A673 (cell line): Measurements from ENCODE around the gene SLC22A13. TPM values are rescaled to one million over a fixed set of nuclear protein-coding genes. Genes with fewer than 3 reads are reported as not detected.

Source experiments
- BruUV-seq: library from RNA; stranded (reverse); fragments of 400-500 nt; replicated peaks from 2 replicates; lab custom pipeline; 2021; lab: Mats Ljungman, UMichigan
- CTCF ChIA-PET: fragments of 300-600 bp; sonication (Branson Sonifier 250); formaldehyde crosslinking; loops from one replicate; lab custom pipeline; 2022; ENCODE audit warnings: antibody characterized with exemption; lab: Charles Lee
- POLR2A ChIA-PET: fragments of 300-600 bp; sonication (Branson Sonifier 250); formaldehyde crosslinking; loops from one replicate; lab custom pipeline; 2022; ENCODE audit warnings: antibody characterized with exemption; ENCODE audit not compliant: low non-redundant PET; lab: Charles Lee
- DNase-seq: peaks from one replicate; pipeline ENCODE4 v3.0.0-alpha.2; 2015; ENCODE audit warnings: low spot score
- H3K27ac ChIP-seq: fragments of 200-600 bp; sonication (generic); 2 replicates; pipeline ENCODE4 v1.5.1; 2016; ENCODE audit warnings: mixed run types, low read depth, mild to moderate bottlenecking, mixed read lengths, antibody characterized with exemption, low read length; ENCODE audit not compliant: poor library complexity, severe bottlenecking
- H3K27me3 ChIP-seq: fragments of 200-600 bp; sonication (generic); replicated peaks from 2 replicates; pipeline ENCODE4 v1.6.1; 2017; ENCODE audit warnings: mixed run types, low read depth, mild to moderate bottlenecking, mixed read lengths, antibody characterized with exemption, low read length; ENCODE audit not compliant: insufficient read depth, poor library complexity
- H3K36me3 ChIP-seq: fragments of 200-600 bp; sonication (generic); 2 replicates; pipeline ENCODE4 v1.6.1; 2016; ENCODE audit warnings: mixed run types, mild to moderate bottlenecking, mixed read lengths, antibody characterized with exemption, low read length; ENCODE audit not compliant: insufficient read depth, poor library complexity, severe bottlenecking
- H3K4me1 ChIP-seq: fragments of 200-600 bp; sonication (generic); 2 replicates; pipeline ENCODE4 v1.6.1; 2017; ENCODE audit warnings: mixed run types, mild to moderate bottlenecking, mixed read lengths, antibody characterized with exemption, low read length; ENCODE audit not compliant: insufficient read depth, poor library complexity, severe bottlenecking
- H3K4me3 ChIP-seq: fragments of 200-600 bp; sonication (generic); 2 replicates; pipeline ENCODE4 v1.5.1; 2016; ENCODE audit warnings: low read depth, mixed run types, mild to moderate bottlenecking, mixed read lengths, low read length; ENCODE audit not compliant: poor library complexity, severe bottlenecking
- H3K9me3 ChIP-seq: fragments of 200-600 bp; sonication (generic); 2 replicates; pipeline ENCODE4 v1.6.1; 2016; ENCODE audit warnings: mixed run types, low read depth, mild to moderate bottlenecking, mixed read lengths, antibody characterized with exemption, low read length; ENCODE audit not compliant: poor library complexity, severe bottlenecking
- EZH2 ChIP-seq: fragments of 200-600 bp; sonication (generic); IDR thresholded peaks from 2 replicates; pipeline ENCODE4 v1.6.1; 2017; ENCODE audit warnings: borderline replicate concordance, low read depth, mild to moderate bottlenecking, mixed read lengths, antibody characterized with exemption, low read length; ENCODE audit not compliant: poor library complexity, severe bottlenecking
- intact Hi-C: fragments of 100-400 bp; cut with micrococcal nuclease; formaldehyde crosslinking; loops from one replicate; pipeline ENCODE4 v1.10.0; 2022; ENCODE audit not compliant: unreplicated experiment
- total RNA-seq: library from RNA; stranded (reverse); gene quantifications from 2 replicates; pipeline ENCODE4 v1.2.3, GENCODE V29; 2021
- TF ChIP-seq, protein P1 (sequence below): fragments of 300-800, 200-600 bp; sonication (generic); conservative IDR thresholded peaks from 2 replicates; pipeline ENCODE4 v1.5.1; 2017; ENCODE audit warnings: low read depth, mild to moderate bottlenecking, antibody characterized with exemption, low read length, moderate library complexity, mixed read lengths

SLC22A13 gene
- total RNA-seq, 1 experiment from 2014 or later = 1.1 TPM

DNA sequence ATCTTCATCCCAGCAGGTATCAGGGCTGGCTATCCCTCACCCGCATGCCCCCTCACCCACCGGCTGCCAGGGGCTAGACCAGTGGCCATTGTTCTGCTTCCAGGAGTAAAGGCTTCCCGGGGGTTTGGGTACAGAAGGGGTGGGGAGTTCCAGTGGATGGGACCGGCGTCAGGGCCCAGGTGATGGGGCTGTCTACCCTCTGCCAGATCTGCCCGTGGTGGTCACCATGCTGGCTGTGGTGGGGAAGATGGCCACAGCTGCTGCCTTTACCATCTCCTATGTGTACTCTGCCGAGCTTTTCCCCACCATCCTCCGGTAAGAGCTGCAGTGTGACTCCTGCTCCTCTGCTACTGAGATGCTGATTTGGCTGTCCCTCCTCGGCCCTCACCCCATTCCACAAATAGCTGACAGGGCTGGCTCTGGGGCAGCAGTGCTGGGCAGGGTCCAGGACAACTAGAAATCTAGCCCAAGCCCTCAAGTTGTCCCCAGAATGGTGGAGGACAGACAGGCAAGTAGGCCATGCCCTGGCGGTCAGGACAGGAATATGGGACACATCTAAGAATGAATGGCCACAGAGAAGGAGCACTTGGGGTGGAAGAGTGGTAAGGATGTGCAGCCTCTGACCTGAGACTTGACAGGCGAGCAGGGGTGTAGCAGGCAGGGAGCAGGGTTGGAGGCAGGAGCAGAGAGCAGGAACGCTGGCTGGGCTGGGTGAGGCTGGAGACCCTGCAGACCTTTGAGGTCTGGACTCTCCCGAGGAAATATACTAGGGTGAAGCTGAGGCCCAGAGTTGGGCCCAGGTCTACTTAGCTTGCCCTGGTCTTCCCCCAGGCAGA lies 10.7 kb downstream of the SLC22A13 start:
- Histone ChIP-seq H3K27me3 (no peaks in the 10 kb centered on the region), H3K9me3 (no peaks in the 10 kb centered on the region), H3K36me3 (no peaks in the 10 kb centered on the region), H3K4me1 (no peaks in the 10 kb centered on the region), H3K27ac (no peak overlapping the region), H3K4me3 (no peak overlapping the region)
- intact Hi-C loops = no loop called here
- no peak for TF ChIP-seq EZH2
- TF ChIP-seq, protein P1, sequence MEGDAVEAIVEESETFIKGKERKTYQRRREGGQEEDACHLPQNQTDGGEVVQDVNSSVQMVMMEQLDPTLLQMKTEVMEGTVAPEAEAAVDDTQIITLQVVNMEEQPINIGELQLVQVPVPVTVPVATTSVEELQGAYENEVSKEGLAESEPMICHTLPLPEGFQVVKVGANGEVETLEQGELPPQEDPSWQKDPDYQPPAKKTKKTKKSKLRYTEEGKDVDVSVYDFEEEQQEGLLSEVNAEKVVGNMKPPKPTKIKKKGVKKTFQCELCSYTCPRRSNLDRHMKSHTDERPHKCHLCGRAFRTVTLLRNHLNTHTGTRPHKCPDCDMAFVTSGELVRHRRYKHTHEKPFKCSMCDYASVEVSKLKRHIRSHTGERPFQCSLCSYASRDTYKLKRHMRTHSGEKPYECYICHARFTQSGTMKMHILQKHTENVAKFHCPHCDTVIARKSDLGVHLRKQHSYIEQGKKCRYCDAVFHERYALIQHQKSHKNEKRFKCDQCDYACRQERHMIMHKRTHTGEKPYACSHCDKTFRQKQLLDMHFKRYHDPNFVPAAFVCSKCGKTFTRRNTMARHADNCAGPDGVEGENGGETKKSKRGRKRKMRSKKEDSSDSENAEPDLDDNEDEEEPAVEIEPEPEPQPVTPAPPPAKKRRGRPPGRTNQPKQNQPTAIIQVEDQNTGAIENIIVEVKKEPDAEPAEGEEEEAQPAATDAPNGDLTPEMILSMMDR = no peak
- ChIA-PET POLR2A (no interaction called here), CTCF (no interaction called here)
- no peak for DNase-seq
- BruUV-seq = no TSS peak

DNA sequence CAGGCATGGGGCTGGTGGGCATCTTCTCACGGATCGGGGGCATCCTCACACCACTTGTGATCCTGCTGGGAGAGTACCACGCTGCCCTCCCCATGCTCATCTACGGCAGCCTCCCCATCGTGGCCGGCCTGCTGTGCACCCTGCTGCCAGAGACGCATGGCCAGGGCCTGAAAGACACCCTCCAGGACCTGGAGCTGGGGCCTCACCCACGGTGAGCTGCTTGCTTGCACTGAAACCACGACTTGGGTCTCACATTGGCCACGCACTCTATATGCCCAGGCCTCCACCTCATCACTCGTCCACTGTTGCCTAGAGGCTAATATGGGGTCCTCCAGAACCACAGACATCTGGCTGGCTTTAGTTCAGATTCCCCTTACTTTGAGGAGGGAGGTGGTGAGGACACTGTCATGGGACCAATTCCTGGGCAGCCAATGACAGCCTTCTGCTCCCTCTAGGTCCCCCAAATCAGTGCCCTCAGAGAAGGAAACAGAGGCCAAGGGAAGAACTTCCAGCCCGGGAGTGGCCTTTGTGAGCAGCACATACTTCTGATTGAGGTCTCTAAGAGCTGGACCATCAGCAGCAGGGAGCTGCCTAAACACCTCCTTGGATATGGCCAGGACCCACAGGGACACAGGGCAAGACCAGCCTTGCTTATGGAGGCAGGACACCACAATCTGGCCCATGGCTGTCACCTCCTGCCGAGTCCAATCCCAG lies 11.5 kb downstream of the SLC22A13 start:
- ChIA-PET CTCF (no interaction called here), POLR2A (no interaction called here)
- TF ChIP-seq, protein P1 = no peak
- TF ChIP-seq EZH2 = no peak
- Histone ChIP-seq H3K9me3 (no peaks in the 10 kb centered on the region), H3K4me1 (no peaks in the 10 kb centered on the region), H3K4me3 (no peak overlapping the region), H3K27me3 (no peaks in the 10 kb centered on the region), H3K36me3 (no peaks in the 10 kb centered on the region), H3K27ac (no peak overlapping the region)
- no TSS peak for BruUV-seq
- DNase-seq = no peak
- intact Hi-C loops = no loop called here

DNA sequence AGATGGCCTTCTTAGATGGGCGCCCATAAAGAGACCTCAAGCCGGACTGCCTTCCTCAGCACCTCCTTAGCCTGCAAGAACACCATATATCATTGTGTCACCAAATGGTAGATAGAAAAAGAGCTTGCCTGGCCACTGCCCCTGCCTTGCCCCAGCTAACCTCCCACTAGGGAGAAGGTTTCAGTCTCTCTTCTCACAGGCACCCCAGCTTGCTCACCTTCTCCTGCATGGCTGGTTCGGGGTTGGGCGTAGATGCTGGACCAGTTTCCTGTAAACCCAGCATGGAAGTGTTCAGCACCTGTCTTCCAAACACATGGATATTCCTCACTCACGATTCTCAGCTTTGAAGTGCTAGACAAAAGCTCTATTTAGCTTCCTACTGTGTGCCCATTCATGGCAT lies 13.2 kb downstream of the SLC22A13 start:
- H3K27ac ChIP-seq = no peak overlapping the region
- CTCF ChIA-PET = no interaction called here
- no peak for TF ChIP-seq EZH2
- TF ChIP-seq, protein P1 = no peak
- BruUV-seq = no TSS peak
- POLR2A ChIA-PET = no interaction called here
- H3K4me3 ChIP-seq = no peak overlapping the region
- H3K36me3 ChIP-seq = no peaks in the 10 kb centered on the region
- H3K9me3 ChIP-seq = no peaks in the 10 kb centered on the region
- H3K27me3 ChIP-seq = no peaks in the 10 kb centered on the region
- H3K4me1 ChIP-seq = no peaks in the 10 kb centered on the region
- intact Hi-C loops = no loop called here
- DNase-seq = no peak
